HG02759 (cell line): ENCODE results near the gene GPR148.

ENCODE experiments used
- ATAC-seq: cut with Tn5 transposase; IDR thresholded peaks from one replicate; pipeline ENCODE4 v1.9.1; 2021; ENCODE audit warnings: mild to moderate bottlenecking, moderate library complexity; ENCODE audit not compliant: unreplicated experiment

Gene GPR148

DNA sequence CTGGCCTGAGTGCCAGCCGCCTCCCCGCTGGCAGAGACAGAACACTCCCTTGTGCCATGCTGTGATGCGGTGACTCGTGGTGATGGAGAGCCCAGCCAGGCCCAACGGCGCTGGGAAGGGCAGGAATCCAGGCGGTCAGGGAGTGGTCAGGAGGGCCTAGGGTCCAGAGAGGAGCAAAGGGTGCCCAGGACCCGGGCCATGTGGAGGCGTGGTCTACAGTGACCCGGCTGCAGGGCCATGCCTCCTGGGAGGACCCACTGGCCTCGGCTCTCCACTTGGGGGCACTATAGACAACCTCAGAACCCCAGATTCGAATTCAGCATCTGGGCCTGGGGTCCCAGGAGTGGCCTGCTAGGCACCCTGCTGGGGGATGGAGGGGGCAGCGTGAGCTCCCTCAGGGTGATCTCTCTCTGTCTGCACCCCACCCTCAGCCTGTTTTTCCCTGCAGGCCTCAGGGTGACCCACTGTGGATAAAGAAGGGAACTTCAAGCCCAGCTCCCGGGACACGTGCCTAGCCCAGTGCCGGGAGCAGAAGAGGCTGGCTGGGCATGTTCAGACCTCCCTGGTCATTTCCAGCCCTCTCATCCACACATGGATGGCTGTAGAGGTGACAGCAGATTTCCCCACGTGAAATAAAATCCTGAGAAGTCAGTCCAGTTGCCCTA lies 39.5 kb downstream of the GPR148 start:
- no peak for ATAC-seq

DNA sequence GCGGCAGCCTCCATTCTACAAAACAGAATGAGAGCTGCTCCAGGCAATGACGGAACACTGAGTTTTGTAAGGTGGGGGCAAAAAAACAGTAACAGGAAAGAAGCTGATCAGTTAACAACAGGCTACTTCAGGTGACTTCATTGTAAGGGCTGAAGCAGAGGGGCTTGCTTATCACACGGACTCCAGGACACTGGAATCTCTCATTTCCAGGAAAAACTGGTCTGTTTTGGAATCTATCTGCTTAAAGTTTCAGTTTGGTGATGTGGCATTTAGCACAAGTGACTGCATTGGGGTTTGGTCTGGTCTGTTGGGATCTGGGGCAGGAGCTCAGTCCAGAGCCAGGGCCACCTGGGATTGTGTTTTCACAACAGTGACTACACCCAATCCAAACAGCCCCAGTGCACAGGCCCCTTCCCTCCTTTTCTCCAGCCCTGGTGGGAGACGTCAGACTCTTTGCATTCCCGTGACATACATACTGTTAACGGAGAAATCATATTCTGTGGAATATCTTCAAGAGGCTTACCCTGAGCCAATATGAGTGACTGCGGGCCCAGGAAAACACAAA lies 40.6 kb downstream of the GPR148 start:
- ATAC-seq = no peak

DNA sequence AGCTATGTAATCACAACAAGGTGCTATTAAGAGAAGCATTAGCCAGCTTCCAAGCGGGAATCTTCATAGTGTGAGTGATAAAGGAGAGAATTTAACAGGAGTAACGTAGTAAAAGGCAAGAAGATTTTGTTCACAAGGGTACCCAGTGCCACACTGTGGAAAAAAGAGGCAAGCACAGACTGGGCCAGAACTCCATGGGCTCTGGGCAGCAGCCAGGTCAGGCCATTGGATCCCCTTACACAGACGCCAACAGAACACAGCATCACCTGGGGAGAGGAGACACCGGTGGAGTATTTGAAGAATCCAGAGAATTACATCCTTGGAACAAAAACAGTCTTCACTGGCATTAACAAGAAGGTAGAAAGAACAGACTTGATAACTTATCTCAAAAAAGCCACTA lies 47.7 kb downstream of the GPR148 start:
- no peak for ATAC-seq

DNA sequence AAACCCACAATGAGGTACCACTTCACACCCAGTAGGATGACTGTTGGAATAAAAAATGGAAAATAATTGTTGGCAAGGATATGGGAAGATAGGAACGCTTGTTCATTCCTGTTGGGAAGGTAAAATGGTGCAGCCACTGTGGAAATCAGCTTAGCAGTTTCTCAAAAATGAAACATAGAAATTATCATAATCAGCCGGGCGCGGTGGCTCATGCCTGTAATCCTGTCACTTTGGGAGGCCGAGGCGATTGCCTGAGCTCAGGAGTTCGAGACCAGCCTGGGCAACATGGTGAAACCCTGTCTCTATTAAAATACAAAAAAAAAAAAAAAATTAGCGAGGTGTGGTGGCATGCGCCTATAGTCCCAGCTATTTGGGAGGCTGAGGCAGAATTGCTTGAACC lies 49.9 kb downstream of the GPR148 start:
- ATAC-seq = no peak
